Osteocyte (in vitro differentiated cells): ENCODE data around the gene DACH1. TPM values are rescaled to one million over a fixed set of nuclear protein-coding genes. Genes with fewer than 3 reads are reported as not detected.

Source experiments
- DNase-seq: peaks from one replicate; pipeline ENCODE4 v3.0.0; 2021; ENCODE audit warnings: mixed read lengths; ENCODE audit not compliant: unreplicated experiment; ENCODE audit errors: extremely low spot score
- H3K27ac Mint-ChIP-seq: one replicate; pipeline ENCODE4 v1.8.0; 2021; ENCODE audit warnings: mild to moderate bottlenecking, mixed read lengths; ENCODE audit not compliant: unreplicated experiment
- H3K27me3 Mint-ChIP-seq: one replicate; pipeline ENCODE4 v1.8.0; 2021; ENCODE audit warnings: mixed read lengths; ENCODE audit not compliant: unreplicated experiment
- H3K36me3 Mint-ChIP-seq: one replicate; pipeline ENCODE4 v1.8.0; 2021; ENCODE audit warnings: mixed read lengths; ENCODE audit not compliant: unreplicated experiment
- H3K4me1 Mint-ChIP-seq: one replicate; pipeline ENCODE4 v1.8.0; 2021; ENCODE audit warnings: mixed read lengths; ENCODE audit not compliant: unreplicated experiment
- H3K4me3 Mint-ChIP-seq: one replicate; pipeline ENCODE4 v1.8.0; 2021; ENCODE audit warnings: mild to moderate bottlenecking, moderate library complexity, mixed read lengths; ENCODE audit not compliant: unreplicated experiment
- H3K9me3 Mint-ChIP-seq: one replicate; pipeline ENCODE4 v1.8.0; 2021; ENCODE audit warnings: mixed read lengths; ENCODE audit not compliant: unreplicated experiment
- CTCF ChIP-seq: fragments of 200-600 bp; sonication (generic); IDR thresholded peaks from 2 replicates; pipeline ENCODE4 v1.5.0; 2021; ENCODE audit warnings: antibody characterized with exemption, mild to moderate bottlenecking, moderate library complexity
- total RNA-seq: library from RNA; stranded (reverse); gene quantifications from 2 replicates; pipeline ENCODE4 v1.2.1, GENCODE V29; 2021

The DACH1 gene
- total RNA-seq, 1 donor from 2014 or later = 0.54 TPM

DNA sequence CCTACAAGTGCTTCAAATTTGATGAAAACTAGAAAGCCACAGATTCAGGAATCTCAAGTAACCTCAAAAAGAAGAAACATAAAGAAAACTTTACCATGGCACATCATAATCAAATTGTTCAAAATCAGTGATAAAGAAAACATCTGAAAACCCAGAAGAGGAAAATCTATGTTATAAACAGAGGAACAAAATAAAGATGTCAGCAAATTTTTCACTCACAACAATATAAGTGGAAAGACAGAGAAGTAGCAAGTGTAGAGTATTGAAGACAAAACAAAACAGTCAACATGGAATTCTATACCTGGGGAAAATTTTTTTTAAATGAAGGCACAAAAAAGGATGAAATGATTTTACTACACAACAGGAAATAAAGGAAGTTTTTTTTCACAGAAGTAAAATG is 470.9 kb downstream of the DACH1 start:
- peaks cover 3% of the 10 kb centered on the region for H3K27me3 Mint-ChIP-seq

DNA sequence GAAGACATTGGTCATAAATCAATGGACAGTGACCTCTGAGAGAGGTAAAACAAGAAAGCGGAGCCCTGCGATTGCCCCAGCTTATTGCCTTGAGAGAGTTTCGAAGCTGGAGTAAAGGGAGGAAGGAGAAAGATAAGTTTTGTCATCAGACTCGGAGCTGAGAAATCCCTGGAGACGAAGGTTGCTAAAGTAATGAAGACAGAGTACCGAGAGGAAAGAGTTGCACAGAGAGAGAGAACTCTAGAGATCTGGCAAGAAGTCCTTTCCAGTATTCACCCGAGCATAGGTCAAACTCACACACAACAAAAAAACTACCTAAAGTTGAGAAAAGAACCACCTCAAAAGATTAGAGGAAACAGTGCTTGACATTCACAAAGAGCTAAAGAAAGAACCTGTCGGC is 472.0 kb downstream of the DACH1 start:
- no peaks in the 10 kb centered on the region for H3K36me3 Mint-ChIP-seq
- H3K4me1 Mint-ChIP-seq = no peaks in the 10 kb centered on the region
- no peak for TF ChIP-seq CTCF
- no peak for DNase-seq
- H3K27me3 Mint-ChIP-seq = peaks cover 3% of the 10 kb centered on the region
- no peak overlapping the region for H3K27ac Mint-ChIP-seq
- H3K4me3 Mint-ChIP-seq = no peak overlapping the region
- peaks cover 4% of the 10 kb centered on the region for H3K9me3 Mint-ChIP-seq

More for the DNA sequence above, 470.9 kb downstream of the DACH1 start:
- H3K27ac Mint-ChIP-seq = no peak overlapping the region
- DNase-seq = no peak
- no peaks in the 10 kb centered on the region for H3K36me3 Mint-ChIP-seq
- H3K9me3 Mint-ChIP-seq = peaks cover 4% of the 10 kb centered on the region
- H3K4me3 Mint-ChIP-seq = no peak overlapping the region
- H3K4me1 Mint-ChIP-seq = no peaks in the 10 kb centered on the region
- no peak for TF ChIP-seq CTCF

DNA sequence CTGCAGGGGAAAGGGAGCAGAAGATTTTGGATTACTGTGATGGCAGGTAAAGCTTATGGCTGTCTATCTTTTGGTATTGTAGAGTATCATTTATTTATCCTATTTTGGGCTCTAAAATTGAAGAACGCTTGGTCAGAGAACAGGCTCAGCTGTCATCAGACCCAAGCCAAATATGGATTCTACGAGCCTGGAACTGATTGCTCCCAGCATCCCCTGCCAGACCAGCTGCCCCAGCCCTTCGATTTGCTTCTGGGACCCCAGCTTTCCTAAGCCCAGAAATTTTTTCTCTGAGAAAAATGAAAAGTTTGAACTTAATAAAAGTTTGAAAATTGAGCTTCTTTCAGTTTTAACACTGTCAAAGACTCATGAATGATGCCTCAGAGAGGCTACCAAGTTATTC is 472.8 kb downstream of the DACH1 start:
- H3K36me3 Mint-ChIP-seq = no peaks in the 10 kb centered on the region
- no peak for TF ChIP-seq CTCF
- H3K4me3 Mint-ChIP-seq = no peak overlapping the region
- DNase-seq = no peak
- H3K27me3 Mint-ChIP-seq = peaks cover 3% of the 10 kb centered on the region
- H3K9me3 Mint-ChIP-seq = peaks cover 4% of the 10 kb centered on the region
- no peaks in the 10 kb centered on the region for H3K4me1 Mint-ChIP-seq
- no peak overlapping the region for H3K27ac Mint-ChIP-seq
